ENCODE data around the gene ADRA2B. TPM values are rescaled to one million over a fixed set of nuclear protein-coding genes. Genes with fewer than 3 reads are reported as not detected.

The ADRA2B gene
- polyA plus RNA-seq, 2 of the 4 experiments (the other 2 are of a cell fraction): 0.03 to 0.05 TPM

DNA sequence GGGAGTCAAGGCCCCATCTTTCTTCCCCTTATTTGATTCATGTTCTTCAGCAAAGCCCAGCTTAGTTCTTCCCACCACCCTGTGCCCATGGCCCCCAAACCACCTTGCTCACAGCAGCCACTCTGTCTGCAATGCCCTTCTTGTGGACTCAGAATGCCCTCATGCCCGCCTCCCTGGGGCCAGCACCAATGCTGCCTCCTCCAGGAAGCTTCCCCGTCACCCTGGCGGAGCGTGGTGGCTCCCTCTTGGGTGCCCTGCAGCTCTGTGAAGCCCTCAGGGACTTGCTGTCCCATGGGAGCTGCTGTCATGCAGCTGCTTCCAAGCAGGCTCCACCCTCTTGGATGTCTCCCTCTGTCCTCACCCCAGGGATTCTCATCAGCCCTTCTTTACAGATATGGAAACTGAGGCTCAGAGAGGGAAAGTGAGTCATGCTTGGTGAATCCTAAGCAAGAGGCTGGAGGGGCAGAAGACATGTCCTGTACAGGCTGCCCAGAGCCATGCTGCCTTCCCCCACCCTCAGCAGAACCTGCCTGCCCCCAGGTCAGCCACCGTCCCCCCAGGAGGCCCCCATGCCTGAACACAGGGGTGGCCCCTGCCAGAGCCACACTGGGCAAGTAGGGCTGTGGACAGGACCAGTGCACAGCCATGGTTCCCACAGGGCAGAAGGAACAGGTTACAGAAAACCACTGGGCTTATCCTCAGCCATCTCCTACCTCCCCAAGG lies 40.7 kb upstream of the ADRA2B start:
- ChIA-PET CTCF (interaction anchor here (5.3 kb wide), 1 partner anchor 17 kb away, joined by 27 read pairs; no protein-coding TSS in a partner anchor), POLR2A (no interaction called here)
- no peak for ATAC-seq
- Histone ChIP-seq H3K4me3 (no peak overlapping the region), H3K4me1 (no peaks in the 10 kb centered on the region), H3K27ac (no peak overlapping the region), H3K4me2 (no peak overlapping the region), H3K9me3 (no peaks in the 10 kb centered on the region)
- no peak for FAIRE-seq
- 76% methylated on average over 5 of the region's 5 CpGs for WGBS (ENCODE audit: missing lambda C conversion rate)
- TF ChIP-seq MYC (IDR thresholded peaks at IDR 0.05; ENCODE audit: borderline replicate concordance, low read length) (no peak), NFE2L2 (conservative IDR thresholded peaks at IDR 0.05; ENCODE audit: low read length) (no peak), FOSB (CRISPR knock-in tag; IDR thresholded peaks at IDR 0.05) (no peak), RNF2 (IDR thresholded peaks at IDR 0.05; ENCODE audit: borderline replicate concordance, low read depth) (no peak), ZFP36 (IDR thresholded peaks at IDR 0.05; ENCODE audit: borderline replicate concordance, partially characterized antibody) (no peak), TFCP2L1 (CRISPR knock-in tag; IDR thresholded peaks at IDR 0.05) (no peak)
- TF ChIP-seq, protein P1, sequence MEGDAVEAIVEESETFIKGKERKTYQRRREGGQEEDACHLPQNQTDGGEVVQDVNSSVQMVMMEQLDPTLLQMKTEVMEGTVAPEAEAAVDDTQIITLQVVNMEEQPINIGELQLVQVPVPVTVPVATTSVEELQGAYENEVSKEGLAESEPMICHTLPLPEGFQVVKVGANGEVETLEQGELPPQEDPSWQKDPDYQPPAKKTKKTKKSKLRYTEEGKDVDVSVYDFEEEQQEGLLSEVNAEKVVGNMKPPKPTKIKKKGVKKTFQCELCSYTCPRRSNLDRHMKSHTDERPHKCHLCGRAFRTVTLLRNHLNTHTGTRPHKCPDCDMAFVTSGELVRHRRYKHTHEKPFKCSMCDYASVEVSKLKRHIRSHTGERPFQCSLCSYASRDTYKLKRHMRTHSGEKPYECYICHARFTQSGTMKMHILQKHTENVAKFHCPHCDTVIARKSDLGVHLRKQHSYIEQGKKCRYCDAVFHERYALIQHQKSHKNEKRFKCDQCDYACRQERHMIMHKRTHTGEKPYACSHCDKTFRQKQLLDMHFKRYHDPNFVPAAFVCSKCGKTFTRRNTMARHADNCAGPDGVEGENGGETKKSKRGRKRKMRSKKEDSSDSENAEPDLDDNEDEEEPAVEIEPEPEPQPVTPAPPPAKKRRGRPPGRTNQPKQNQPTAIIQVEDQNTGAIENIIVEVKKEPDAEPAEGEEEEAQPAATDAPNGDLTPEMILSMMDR (IDR thresholded peaks at IDR 0.05): no peak
- DNase-seq (ENCODE audit: low read depth in 1 of 2, low spot score in 1 of 2): no peak

DNA sequence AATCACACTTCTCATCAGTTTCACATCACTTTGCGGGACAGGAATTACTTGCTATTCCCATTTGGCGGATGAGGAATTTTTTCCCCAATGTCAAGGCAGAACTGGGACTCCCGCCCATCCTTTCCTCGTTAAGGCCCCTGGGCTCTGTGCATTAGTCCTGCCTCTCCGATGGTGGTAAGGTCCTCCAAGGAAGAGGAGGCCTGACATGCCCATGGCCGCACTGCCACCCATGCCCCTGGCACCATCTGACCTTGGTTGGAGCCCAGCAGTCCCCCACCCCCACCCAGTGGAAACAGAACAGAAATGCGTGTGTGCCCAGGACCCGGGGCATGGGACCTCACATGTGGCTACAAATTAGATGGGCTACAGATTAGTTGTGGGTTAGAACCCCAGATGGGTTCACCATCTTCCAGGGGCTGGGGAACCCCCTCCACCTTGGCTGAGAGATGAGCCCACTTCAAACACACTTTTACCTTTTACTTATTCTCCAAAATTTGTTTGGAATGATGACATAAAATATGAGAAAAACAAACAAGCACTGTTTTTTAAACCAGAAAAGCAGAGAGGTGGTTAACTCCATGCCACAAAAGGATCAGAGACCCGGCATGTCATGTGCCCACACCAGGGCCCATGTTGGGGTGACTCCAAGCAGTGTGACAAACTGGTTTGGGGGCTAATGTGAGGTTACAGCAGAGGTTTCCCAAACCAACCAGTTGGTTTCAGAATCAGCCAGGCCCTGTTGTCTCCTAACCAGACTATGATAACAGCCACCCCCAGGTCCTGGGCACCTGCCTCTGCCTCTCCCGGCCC lies 39.8 kb upstream of the ADRA2B start:
- Histone ChIP-seq H3K27ac (no peak overlapping the region), H3K9me3 (no peaks in the 10 kb centered on the region), H3K4me1 (no peaks in the 10 kb centered on the region), H3K4me2 (no peak overlapping the region), H3K4me3 (no peak overlapping the region)
- ATAC-seq (no peak), DNase-seq (ENCODE audit: low read depth in 1 of 2, low spot score in 1 of 2) (no peak), FAIRE-seq (no peak)
- CTCF ChIA-PET: interaction anchor here (5.3 kb wide), 1 partner anchor 18 kb away, joined by 27 read pairs; no protein-coding TSS in a partner anchor
- TF ChIP-seq RFX5 (IDR thresholded peaks at IDR 0.05) (no peak), TFCP2L1 (CRISPR knock-in tag; IDR thresholded peaks at IDR 0.05) (no peak)
- POLR2A ChIA-PET: no interaction called here
- WGBS (ENCODE audit: missing lambda C conversion rate): 67% methylated on average over 9 of the region's 10 CpGs

DNA sequence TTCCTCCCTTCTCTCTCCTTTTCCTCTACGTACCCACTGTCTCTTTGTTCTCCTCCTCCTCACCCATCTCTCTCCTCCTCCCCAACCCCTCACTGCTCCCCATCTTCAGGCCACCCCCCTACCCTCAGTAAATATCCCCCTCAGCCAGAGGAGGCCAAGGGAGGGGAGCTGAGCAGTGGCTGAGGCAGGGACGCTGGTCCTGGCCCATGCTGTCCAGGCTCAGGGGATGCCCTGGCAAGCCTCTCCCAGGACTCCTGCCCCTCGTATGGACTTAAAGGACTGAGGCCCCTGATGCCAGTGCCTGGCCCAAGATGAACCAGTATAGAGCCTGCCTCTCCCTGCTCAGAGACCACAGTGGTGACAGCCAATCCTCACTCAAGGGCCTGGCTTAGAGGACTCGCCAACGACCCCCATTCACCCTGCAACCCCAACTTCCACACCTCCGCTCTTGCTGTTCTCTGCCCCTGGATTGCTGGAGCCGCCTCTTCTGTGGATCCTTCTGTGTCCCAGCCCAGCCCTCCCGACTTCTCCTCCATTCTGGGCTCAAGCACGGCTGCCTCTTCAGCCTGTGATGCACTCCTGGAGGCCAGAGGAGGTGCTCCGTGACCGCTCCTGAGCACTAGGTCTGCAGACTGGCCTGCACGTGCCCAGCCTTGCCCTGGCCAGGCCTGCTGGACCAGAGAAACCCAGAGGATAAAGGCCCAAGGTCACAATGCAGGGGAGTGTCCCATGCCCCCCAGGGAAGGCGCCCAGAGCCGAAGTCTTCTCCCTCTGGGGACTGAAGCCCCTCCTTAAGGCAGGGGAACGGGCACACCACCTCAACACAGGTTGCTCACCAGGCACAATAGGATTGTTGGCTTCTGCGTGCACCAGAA lies 38.4 kb upstream of the ADRA2B start:
- WGBS (ENCODE audit: missing lambda C conversion rate): 72% methylated on average over 10 of the region's 16 CpGs
- H3K27ac ChIP-seq: no peak overlapping the region
- no peaks in the 10 kb centered on the region for H3K9me3 ChIP-seq
- H3K4me2 ChIP-seq: no peak overlapping the region
- no peak for DNase-seq (ENCODE audit: low read depth in 1 of 2, low spot score in 1 of 2)
- no peak overlapping the region for H3K4me3 ChIP-seq
- POLR2A ChIA-PET: no interaction called here
- no peaks in the 10 kb centered on the region for H3K4me1 ChIP-seq
- ATAC-seq: peak in 1 of 2 experiments; percentile 18; a peak in 3 of 6 replicates
- TF ChIP-seq HOXB13 (CRISPR knock-in tag; IDR thresholded peaks at IDR 0.05; ENCODE audit: low read depth): no peak
- no peak for FAIRE-seq
- CTCF ChIA-PET: interaction anchor here (2.8 kb wide), 1 partner anchor 20 kb away, joined by 14 read pairs; no protein-coding TSS in a partner anchor

DNA sequence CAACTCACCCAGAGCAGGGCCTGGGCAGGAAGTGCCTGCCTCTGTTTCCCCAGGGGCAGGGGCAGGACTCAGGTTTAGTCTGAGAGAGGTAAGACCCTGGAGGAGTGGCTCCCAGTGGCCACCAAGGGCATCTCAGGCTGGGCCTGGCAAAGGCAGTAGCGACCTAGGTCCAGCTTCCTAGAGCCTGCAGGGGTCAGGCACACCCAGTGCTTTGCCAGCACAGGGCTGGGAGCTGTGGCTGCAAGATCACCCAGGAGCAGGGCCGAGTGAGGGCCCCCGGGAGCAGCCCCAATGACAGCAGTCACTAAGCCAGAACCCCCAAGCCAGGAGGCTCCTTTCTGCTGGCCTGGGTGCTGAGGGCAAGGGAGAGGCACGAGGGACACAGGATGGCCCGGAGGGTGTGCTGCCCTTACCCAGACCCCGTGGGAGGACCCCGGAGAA lies 37.6 kb upstream of the ADRA2B start:
- no peak overlapping the region for H3K4me2 ChIP-seq
- WGBS (ENCODE audit: missing lambda C conversion rate): 30% methylated on average over 6 of the region's 7 CpGs
- FAIRE-seq (no peak), DNase-seq (ENCODE audit: low read depth in 1 of 2, low spot score in 1 of 2) (no peak), ATAC-seq (peak; percentile 68)
- CTCF ChIA-PET: interaction anchor here (1.4 to 2.8 kb wide), 4 partner anchors 11 to 21 kb away, joined by 3 to 14 read pairs (median 6); no protein-coding TSS in a partner anchor
- H3K27ac ChIP-seq: no peak overlapping the region
- H3K4me3 ChIP-seq: no peak overlapping the region
- POLR2A ChIA-PET: no interaction called here
- no peaks in the 10 kb centered on the region for H3K4me1 ChIP-seq
- TF ChIP-seq POLR2A (IDR thresholded peaks at IDR 0.05; ENCODE audit: low read length) (no peak), FOSL2 (IDR thresholded peaks at IDR 0.05) (no peak), FOSL2 (CRISPR knock-in tag; IDR thresholded peaks at IDR 0.05) (no peak), MYC (IDR thresholded peaks at IDR 0.05; ENCODE audit: borderline replicate concordance, low read length) (no peak), ZFP36 (IDR thresholded peaks at IDR 0.05; ENCODE audit: borderline replicate concordance, partially characterized antibody) (no peak), CHD4 (IDR thresholded peaks at IDR 0.05; ENCODE audit: borderline replicate concordance) (no peak), CEBPB (IDR thresholded peaks at IDR 0.05) (no peak), EP300 (IDR thresholded peaks at IDR 0.05) (no peak), EHMT2 (IDR thresholded peaks at IDR 0.05; ENCODE audit: low read depth) (no peak), KDM5A (IDR thresholded peaks at IDR 0.05) (no peak), BHLHE40 (IDR thresholded peaks at IDR 0.05; ENCODE audit: low read depth, low read length) (no peak), ZSCAN20 (CRISPR knock-in tag; IDR thresholded peaks at IDR 0.05) (no peak), SREBF2 (IDR thresholded peaks at IDR 0.05) (no peak)
- TF ChIP-seq, protein P2, sequence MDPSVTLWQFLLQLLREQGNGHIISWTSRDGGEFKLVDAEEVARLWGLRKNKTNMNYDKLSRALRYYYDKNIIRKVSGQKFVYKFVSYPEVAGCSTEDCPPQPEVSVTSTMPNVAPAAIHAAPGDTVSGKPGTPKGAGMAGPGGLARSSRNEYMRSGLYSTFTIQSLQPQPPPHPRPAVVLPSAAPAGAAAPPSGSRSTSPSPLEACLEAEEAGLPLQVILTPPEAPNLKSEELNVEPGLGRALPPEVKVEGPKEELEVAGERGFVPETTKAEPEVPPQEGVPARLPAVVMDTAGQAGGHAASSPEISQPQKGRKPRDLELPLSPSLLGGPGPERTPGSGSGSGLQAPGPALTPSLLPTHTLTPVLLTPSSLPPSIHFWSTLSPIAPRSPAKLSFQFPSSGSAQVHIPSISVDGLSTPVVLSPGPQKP (IDR thresholded peaks at IDR 0.05; ENCODE audit: low read depth, low read length): no peak
- TF ChIP-seq, protein P1 (IDR thresholded peaks at IDR 0.05): no peak
- H3K9me3 ChIP-seq: no peaks in the 10 kb centered on the region
